DND-41 (cell line): ENCODE measurements around the gene HID1.

Source experiments
- ATAC-seq: fragments of 200-7000 bp; cut with Tn5 transposase; 3 replicates; pipeline ENCODE4 v1.9.1; 2021; ENCODE audit warnings: low read depth; ENCODE audit not compliant: insufficient read depth
- DNase-seq: peaks from one replicate; pipeline ENCODE4 v3.0.0-alpha.2; 2020
- H2AFZ ChIP-seq: 2 replicates; pipeline ENCODE4 v1.6.0; 2012; ENCODE audit warnings: low read depth, low read length
- H3K27ac ChIP-seq: 2 replicates; pipeline ENCODE4 v1.5.1; 2012; ENCODE audit warnings: low read length, inconsistent platforms
- H3K27me3 ChIP-seq: fragments of 200-600 bp; sonication (generic); 2 replicates; pipeline ENCODE4 v1.6.0; 2012; ENCODE audit warnings: low read length, mild to moderate bottlenecking, inconsistent platforms; ENCODE audit not compliant: insufficient read depth, poor library complexity
- H3K36me3 ChIP-seq: 2 replicates; pipeline ENCODE4 v1.5.1; 2012; ENCODE audit warnings: low read length, inconsistent platforms; ENCODE audit not compliant: insufficient read depth
- H3K4me1 ChIP-seq: 2 replicates; pipeline ENCODE4 v1.5.1; 2012; ENCODE audit warnings: mild to moderate bottlenecking, low read length; ENCODE audit not compliant: insufficient read depth
- H3K4me2 ChIP-seq: 2 replicates; pipeline ENCODE4 v1.6.0; 2012; ENCODE audit warnings: mild to moderate bottlenecking, moderate library complexity, low read length, inconsistent platforms; ENCODE audit not compliant: insufficient read depth
- H3K4me3 ChIP-seq, 2 experiments: fragments of 200-600 bp in 1 of 2; shearing (Covaris generic) in 1 of 2; 2 replicates each; pipeline ENCODE4 v1.5.1; 2012 to 2016; ENCODE audit warnings: inconsistent platforms in 2 of 2, low read length in 2 of 2, mild to moderate bottlenecking in 2 of 2, low read depth in 1 of 2, moderate library complexity in 1 of 2
- H3K79me2 ChIP-seq: 2 replicates; pipeline ENCODE4 v1.6.0; 2012; ENCODE audit warnings: low read length, inconsistent platforms; ENCODE audit not compliant: insufficient read depth
- H3K9ac ChIP-seq: 2 replicates; pipeline ENCODE4 v1.6.0; 2012; ENCODE audit warnings: low read depth, mild to moderate bottlenecking, inconsistent platforms, low read length, moderate library complexity
- H3K9me3 ChIP-seq: 2 replicates; pipeline ENCODE4 v1.5.1; 2012; ENCODE audit warnings: low read length, moderate library complexity, mild to moderate bottlenecking, inconsistent platforms; ENCODE audit not compliant: insufficient read depth, severe bottlenecking
- H4K20me1 ChIP-seq: 2 replicates; pipeline ENCODE4 v1.6.0; 2012; ENCODE audit warnings: low read length; ENCODE audit not compliant: insufficient read depth
- CTCF ChIP-seq: IDR thresholded peaks from 2 replicates; pipeline ENCODE4 v1.5.1; 2012; ENCODE audit warnings: borderline replicate concordance, low read length, moderate library complexity, mild to moderate bottlenecking; ENCODE audit not compliant: poor library complexity, severe bottlenecking; ENCODE audit errors: extremely low read depth
- EZH2 ChIP-seq: IDR thresholded peaks from 3 replicates; pipeline ENCODE4 v1.6.1; 2012; ENCODE audit warnings: borderline replicate concordance, low read depth, mild to moderate bottlenecking, moderate library complexity, low read length, inconsistent platforms; ENCODE audit not compliant: severe bottlenecking

The HID1 gene

GRCh38 chr17:75003070-75003956 is 30.8 kb upstream of the HID1 start:
- TF ChIP-seq EZH2 (no peak), CTCF (no peak)
- Histone ChIP-seq H3K4me1 (no peaks in the 10 kb centered on the region), H3K4me2 (no peak overlapping the region), H4K20me1 (no peaks in the 10 kb centered on the region), H3K36me3 (no peaks in the 10 kb centered on the region), H3K27ac (no peak overlapping the region), H3K9ac (no peak overlapping the region), H2AFZ (no peak overlapping the region), H3K27me3 (no peaks in the 10 kb centered on the region), H3K79me2 (no peaks in the 10 kb centered on the region), H3K9me3 (no peaks in the 10 kb centered on the region), H3K4me3 (no peak overlapping the region)
- ATAC-seq (no peak), DNase-seq (no peak)

GRCh38 chr17:75001915-75002843 is 29.6 kb upstream of the HID1 start:
- Histone ChIP-seq H3K9me3 (no peaks in the 10 kb centered on the region), H4K20me1 (no peaks in the 10 kb centered on the region), H3K9ac (no peak overlapping the region), H3K27me3 (no peaks in the 10 kb centered on the region), H3K27ac (no peak overlapping the region), H3K79me2 (no peaks in the 10 kb centered on the region), H2AFZ (no peak overlapping the region), H3K4me2 (no peak overlapping the region), H3K4me3 (no peak overlapping the region), H3K4me1 (no peaks in the 10 kb centered on the region), H3K36me3 (no peaks in the 10 kb centered on the region)
- ATAC-seq (no peak), DNase-seq (no peak)
- no peak for TF ChIP-seq CTCF

GRCh38 chr17:74999523-74999922 is 27.0 kb upstream of the HID1 start:
- Histone ChIP-seq H3K27me3 (no peaks in the 10 kb centered on the region), H3K36me3 (no peaks in the 10 kb centered on the region), H3K79me2 (no peaks in the 10 kb centered on the region), H3K9me3 (no peaks in the 10 kb centered on the region), H3K4me3 (no peak overlapping the region), H3K4me1 (no peaks in the 10 kb centered on the region), H4K20me1 (no peaks in the 10 kb centered on the region), H3K27ac (no peak overlapping the region), H2AFZ (no peak overlapping the region), H3K4me2 (no peak overlapping the region), H3K9ac (no peak overlapping the region)
- ATAC-seq: no peak
- DNase-seq: no peak
- TF ChIP-seq CTCF: no peak
- no peak for TF ChIP-seq EZH2
